ENCODE data around the gene GPX3.

- TF ChIP-seq POLR2A (IDR thresholded peaks at IDR 0.05; ENCODE audit: low read depth, low read length) = no peak
- TF ChIP-seq POLR2AphosphoS5 (IDR thresholded peaks at IDR 0.05; ENCODE audit: low read depth, low read length) = no peak
Measured at GRCh38 chr5:151056379-151057325, 36.3 kb downstream of the GPX3 start.
